8988T (cell line): Measurements from ENCODE around the gene BCL11B.

Experiments
- DNase-seq: peaks from one replicate; pipeline ENCODE4 v3.0.0; 2011

Gene BCL11B

GRCh38 chr14:99252940-99253868 lies 18.8 kb downstream of the BCL11B start:
- DNase-seq: no peak

GRCh38 chr14:99252443-99252939 lies 19.5 kb downstream of the BCL11B start:
- DNase-seq: no peak

DNA sequence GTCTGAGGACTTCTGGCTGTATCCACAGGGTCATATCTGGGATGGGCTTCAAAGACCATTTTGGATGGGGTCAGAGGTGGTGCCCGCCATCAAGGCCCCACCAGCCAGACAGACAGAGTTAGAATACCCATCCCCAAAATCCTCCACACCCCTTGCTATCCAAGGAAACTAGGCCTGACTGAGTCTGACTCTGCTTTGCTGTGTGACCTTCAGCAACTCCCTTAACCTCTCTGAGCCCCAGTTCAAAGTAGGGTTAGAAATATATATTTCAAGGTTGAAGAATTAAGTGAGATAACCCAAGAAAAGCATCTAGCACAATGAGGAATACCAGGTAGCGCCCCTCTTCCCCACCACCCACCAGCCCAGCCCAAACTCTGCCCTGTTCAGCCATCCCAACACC lies 20.3 kb downstream of the BCL11B start:
- DNase-seq: no peak

- no peak for DNase-seq
Observed at GRCh38 chr14:99250636-99251208, 21.3 kb downstream of the BCL11B start.

DNA sequence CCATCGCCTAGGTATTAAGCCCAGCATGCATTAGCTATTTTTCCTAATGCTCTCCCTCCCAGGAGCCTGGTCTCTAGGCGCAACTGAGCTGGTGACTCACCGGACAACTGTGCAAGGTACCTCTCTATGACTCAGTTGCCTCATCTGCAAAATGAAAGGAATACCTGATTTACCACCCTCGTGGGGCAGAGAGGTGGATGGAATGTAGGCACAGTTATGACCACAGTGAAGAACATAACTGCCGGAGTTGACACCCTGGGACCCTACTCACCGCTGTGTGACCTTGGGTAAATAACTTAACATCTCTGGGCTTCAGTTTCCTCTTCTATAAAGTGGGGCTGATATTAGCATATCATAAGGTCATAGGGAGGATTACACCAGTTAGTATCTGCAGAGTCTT lies 22.6 kb downstream of the BCL11B start:
- DNase-seq: no peak

GRCh38 chr14:99248761-99249171 lies 23.2 kb downstream of the BCL11B start:
- no peak for DNase-seq

DNA sequence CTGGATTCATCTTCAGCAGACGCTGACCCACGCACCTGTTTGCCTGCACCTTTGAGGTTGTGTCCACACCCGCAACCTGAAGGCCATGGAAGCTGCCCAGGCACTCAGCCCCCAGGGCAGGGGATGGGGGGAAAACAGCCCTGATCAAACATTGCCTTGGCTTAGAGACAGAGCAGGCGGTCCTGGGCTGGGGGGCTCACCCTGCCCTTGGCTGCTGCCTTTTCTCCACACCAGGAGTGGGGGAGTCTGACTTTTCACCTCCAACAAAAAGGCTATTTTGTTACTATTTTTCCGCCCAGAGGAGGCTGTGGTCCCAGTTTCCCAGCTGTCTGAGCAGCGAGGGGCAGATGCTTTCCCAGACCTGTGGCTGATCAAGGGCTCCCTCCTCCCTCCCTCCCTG lies 24.2 kb downstream of the BCL11B start:
- no peak for DNase-seq

DNA sequence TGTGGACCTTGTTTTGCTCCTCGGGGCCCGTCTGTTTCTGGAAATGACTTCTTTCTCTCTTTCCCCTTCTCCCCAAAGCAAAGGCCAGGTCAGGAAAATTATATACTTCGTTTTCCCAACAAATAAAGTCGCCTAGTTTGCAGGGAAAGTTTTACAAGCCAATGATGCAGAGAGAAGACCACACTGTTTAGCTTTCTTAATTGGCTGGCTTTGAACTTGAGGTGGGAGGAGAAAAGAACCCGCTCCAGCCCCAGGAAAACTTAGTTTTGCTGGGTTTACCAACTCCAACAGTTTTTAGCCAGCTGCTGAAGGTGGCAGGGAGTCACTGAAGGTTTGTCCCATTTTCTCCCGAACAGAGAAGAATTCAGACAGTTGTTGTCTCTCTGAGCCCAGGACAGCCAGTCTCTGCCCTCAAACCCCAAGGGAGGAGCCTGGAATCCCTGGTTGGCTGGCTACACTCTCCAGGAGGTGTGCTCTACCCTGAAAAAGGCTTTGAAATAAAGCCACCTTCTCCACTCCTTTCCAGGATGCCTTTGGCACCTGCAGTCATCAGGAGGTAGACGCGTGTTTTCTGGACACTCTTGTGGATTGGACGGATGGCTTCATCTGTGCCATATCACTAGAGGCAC lies 24.8 kb downstream of the BCL11B start:
- no peak for DNase-seq

DNA sequence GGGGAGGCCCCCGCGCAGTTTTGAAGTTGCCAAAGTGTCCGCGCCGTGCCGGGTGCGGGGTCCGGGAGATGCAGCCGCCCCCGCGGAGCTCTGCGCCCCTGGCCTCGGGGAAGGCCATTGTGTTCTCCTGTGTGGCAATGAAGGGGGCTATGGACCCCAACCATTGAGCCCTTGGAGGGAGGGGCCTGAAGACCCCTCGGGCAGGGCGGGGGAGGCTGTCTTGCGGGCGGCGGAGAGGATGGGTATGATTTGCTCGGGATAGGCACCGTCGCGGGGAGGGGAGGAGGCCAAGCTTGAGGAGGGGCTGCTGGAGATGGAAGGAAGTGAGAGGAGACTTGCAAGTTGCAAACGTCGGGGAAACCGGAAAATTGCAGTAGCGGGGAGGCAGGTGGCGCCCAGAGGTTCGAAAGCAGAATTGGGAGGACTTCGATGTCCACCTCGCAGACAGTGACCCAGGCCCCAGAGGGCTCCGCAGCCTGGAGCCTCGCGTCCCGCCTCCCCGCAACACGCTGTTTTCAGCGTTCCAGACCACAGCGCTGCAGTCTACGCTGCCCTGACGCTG lies 25.4 kb downstream of the BCL11B start:
- DNase-seq: no peak

DNA sequence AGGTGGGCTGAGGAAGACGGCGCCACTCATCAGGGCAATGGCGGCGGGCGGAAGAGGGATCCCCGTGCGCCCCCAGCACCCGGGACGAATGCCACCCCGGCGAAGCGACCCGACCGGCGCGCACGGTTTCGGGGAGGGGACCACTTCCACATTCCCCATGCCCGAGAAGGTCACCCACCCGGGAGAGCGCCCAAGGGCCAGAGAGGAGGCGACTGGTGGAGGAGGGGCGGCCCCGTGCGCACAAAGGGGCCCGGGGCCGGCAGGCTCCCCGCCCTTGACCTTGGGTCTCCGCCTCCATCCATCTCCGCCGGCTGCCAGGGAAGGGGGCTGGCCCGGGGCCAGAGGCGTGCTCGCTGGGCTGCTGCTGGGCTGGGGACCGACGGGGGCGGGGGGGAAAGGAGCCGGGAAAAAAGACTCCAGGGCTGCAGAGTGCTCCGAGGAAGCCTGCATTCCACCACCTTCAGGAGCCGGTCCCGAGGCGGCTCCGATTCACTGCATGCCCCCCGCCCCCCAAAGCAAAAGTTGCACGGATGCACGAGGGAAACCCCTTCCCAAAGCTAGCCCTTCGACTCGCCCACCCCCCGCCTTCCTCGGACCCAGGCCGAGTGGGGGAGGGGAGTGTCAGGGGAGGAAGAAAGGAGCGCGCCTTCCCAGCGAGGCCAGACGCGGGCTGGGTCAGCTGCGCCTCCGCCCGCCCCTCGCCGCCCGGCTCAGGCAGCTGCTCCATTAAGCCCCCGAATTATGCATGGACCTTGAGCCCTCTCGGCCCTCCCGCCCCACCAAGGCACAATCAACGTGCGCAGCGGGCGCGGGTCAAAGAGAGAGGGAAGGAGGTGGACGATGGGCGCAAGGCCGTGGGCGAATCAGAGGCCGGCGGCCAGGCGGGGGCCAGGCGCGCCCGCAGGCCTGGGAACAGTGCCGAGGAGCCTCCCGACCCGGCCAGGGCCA lies 26.2 kb downstream of the BCL11B start:
- no peak for DNase-seq

DNA sequence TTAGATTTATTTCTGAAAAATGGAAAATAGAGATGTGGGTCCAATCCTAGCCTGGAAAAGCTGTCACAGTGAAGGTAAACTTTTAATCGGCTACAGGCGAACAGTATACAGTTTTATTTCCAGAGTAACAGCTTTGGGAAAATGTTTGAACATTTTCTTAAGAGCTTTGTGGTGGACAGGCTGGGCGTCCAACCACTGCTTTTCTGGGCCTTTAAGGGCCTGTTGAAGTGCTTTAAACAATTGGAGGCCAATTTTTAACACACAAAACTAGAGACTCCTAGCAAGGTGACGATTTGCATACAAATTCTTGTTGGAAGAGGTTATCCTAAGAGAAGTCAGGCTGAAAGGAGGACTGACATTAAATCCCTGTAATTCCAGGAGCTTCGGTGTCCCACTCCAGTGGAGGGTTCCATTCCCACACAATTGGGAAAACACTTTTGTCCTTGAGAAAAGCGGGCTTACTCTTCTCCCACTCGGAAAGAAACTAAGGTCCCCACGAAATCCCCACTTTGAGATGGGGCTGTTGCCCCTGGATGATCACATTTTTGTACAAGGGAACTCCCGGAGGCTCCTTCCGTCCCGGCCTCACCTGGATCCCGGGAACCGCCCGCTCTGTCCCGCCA lies 26.9 kb downstream of the BCL11B start:
- no peak for DNase-seq

DNA sequence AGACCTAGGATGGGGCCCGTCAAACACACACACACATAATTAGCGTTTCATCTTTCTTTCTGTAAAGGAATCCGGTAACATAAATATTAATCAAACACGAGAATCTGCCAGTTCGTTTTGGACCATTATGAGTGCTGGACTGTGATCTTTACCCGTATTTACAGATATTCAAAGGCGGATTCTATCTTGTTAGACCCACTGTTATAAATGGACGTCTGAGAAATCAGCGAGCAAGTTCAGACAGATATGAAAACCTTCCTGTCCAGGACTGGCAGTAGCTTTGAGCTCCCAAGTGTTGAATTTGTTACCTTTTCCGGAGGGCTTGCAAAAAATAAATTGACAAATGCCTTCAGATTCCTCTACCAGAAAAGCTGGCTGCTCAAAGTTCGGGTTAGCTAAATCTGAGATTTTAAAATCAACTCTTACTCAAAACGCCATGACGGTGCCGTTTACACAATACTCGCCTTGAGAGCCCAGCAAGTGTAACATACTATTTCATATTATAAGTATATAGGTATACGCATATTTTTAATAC lies 27.6 kb downstream of the BCL11B start:
- no peak for DNase-seq

DNA sequence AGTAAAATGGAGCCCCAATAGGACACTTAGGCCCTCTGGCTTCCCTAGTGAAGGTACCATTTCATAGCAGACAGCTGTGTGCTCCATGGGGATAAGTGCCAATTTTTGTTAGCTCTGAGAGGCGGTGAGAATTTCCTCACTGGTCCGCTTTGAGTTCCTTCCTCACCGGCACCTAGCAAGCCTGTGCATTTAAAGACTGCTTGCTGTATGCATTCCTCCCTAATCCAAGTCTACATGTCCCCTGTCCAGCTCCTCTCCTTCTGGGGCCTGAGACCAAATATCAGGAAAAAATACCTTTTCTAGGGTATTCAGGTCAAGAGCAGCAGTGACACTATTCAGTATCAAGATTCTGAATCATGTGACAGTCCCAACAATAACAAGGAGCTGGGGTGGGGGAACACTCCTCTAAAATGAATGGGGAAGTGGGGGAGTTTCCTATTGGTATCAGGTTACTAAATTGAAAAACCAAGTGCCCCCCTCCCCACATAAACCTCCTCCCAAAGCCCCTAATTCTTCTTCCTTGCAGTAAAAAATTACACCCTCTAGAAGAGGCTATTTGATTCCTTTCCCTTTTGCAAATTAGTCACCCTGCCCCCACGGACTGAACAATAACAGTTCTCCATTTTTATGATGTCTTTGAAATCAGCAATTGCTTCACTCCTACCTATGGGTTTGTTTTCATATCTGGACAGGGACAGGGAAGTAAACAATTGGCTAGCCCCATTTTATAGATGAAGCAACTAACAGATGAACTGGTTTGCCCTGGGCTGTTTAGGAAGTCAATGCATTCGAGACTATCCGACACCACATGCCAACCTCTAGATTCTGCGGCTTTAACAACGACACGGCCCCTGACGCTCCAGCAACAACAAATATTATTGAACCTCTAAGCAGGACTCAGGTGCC lies 28.9 kb downstream of the BCL11B start:
- DNase-seq: no peak

- no peak for DNase-seq
Observed at GRCh38 chr14:99242238-99242637, 29.8 kb downstream of the BCL11B start.

- DNase-seq: no peak
Observed at GRCh38 chr14:99241325-99242010, 30.5 kb downstream of the BCL11B start.

GRCh38 chr14:99240627-99241324 lies 31.2 kb downstream of the BCL11B start:
- DNase-seq: no peak

DNA sequence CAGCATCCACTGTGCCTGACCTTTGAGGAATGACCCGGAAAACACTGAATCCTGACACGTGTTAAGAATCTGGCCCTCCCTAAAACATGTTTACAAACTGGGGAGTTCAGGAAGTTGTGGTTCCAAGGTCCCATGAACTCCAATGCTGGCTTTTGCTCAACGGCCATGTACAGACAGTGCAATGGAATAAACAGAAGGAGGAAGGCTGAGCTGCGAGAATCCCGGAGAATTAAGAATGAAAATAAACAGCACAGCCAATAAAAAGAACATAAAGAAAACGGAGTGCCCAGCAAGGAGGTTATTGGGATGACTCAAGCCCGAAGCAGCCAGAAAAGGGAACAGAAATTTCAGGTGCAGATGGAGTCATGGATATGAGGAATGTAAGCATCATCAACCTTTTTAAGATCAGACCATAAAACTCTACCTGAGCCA lies 32.3 kb downstream of the BCL11B start:
- DNase-seq: no peak

DNA sequence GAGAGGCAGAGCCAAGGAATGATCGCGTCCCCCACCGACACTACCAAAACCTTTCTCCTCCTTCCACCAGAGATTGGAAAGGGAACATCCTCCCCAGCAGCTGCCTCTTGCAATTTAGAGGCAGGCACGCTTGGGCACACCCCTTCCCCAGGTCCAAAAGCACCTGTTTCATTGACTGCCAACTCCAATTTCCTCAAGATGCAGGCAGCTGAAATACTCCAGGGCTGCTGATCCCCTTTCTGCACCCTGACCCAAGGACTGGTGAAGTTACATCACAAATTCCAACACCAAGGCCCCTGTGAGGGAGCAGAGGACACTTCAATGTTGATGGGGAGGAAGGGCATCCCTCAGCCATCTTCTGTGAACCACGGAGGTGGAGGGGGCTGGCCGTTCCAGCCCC lies 33.8 kb downstream of the BCL11B start:
- DNase-seq: no peak

DNA sequence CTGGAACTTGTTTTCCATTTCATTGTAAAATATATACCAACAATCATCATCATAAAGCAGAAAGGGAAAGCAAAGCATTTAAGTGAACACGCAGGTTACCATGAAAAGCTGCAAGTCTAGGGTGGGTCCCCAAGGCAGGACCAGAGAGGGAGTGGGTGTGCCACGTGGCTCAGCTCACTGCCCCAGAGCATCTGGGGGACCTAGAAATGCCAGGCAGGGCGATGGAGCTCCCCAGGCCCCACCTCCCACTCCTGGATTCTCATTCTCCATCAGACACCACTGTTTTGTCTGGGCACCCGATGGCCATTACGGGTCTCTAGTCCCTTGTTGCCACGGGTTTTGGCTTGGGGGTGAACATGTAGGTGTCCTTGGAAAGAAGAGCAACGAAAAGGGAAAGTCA lies 34.7 kb downstream of the BCL11B start:
- no peak for DNase-seq
